PC-9 (cell line): ENCODE results near the gene UNC5C. TPM values are rescaled to one million over a fixed set of nuclear protein-coding genes. Genes with fewer than 3 reads are reported as not detected.

Experiments used
- BruUV-seq: library from RNA; stranded (reverse); fragments of 400-500 nt; replicated peaks from 2 replicates; lab custom pipeline; 2021; lab: Mats Ljungman, UMichigan
- CTCF ChIA-PET: fragments of 300-600 bp; sonication (Branson Sonifier 250); formaldehyde crosslinking; loops from one replicate; lab custom pipeline; 2022; ENCODE audit warnings: antibody characterized with exemption; lab: Charles Lee
- POLR2A ChIA-PET: fragments of 300-600 bp; sonication (Branson Sonifier 250); formaldehyde crosslinking; loops from one replicate; lab custom pipeline; 2022; ENCODE audit warnings: antibody characterized with exemption; ENCODE audit not compliant: unreplicated experiment; lab: Charles Lee
- DNase-seq, 2 experiments: peaks; one replicate each; pipeline versions ENCODE4 v3.0.0 to v3.0.0-alpha.2; 2015 to 2022; ENCODE audit warnings: mixed read lengths in 1 of 2
- H2AFZ ChIP-seq: fragments of 200-600 bp; sonication (generic); 2 replicates; pipeline ENCODE4 v1.8.1; 2017; ENCODE audit warnings: antibody characterized with exemption
- H3F3A ChIP-seq: fragments of 200-600 bp; sonication (generic); 2 replicates; pipeline ENCODE4 v1.8.1; 2017; ENCODE audit warnings: antibody characterized with exemption, mild to moderate bottlenecking, low read depth; ENCODE audit not compliant: insufficient read depth
- H3K27ac ChIP-seq: fragments of 200-600 bp; sonication (generic); 2 replicates; pipeline ENCODE4 v1.6.1; 2016; ENCODE audit warnings: mixed run types
- H3K27me3 ChIP-seq: fragments of 200-600 bp; sonication (generic); 2 replicates; pipeline ENCODE4 v1.6.1; 2016; ENCODE audit warnings: low read depth, mixed run types; ENCODE audit not compliant: insufficient read depth
- H3K36me3 ChIP-seq: fragments of 200-600 bp; sonication (generic); 2 replicates; pipeline ENCODE4 v1.6.1; 2016; ENCODE audit warnings: low read depth, mixed run types
- H3K4me1 ChIP-seq: fragments of 200-600 bp; sonication (generic); replicated peaks from 2 replicates; pipeline ENCODE4 v1.6.1; 2016; ENCODE audit warnings: mixed run types; ENCODE audit not compliant: insufficient read depth
- H3K4me2 ChIP-seq: fragments of 200-600 bp; sonication (generic); 2 replicates; pipeline ENCODE4 v1.6.1; 2017; ENCODE audit warnings: mixed run types
- H3K4me3 ChIP-seq: fragments of 200-600 bp; sonication (generic); 2 replicates; pipeline ENCODE4 v1.6.1; 2016; ENCODE audit warnings: mixed run types
- H3K79me2 ChIP-seq: fragments of 200-600 bp; sonication (generic); 2 replicates; pipeline ENCODE4 v1.6.1; 2017; ENCODE audit warnings: low read depth, mixed run types
- H3K9me2 ChIP-seq: fragments of 200-600 bp; sonication (generic); 2 replicates; pipeline ENCODE4 v1.8.1; 2017; ENCODE audit warnings: mild to moderate bottlenecking; ENCODE audit not compliant: insufficient read depth
- H3K9me3 ChIP-seq: fragments of 200-600 bp; sonication (generic); 2 replicates; pipeline ENCODE4 v1.8.1; 2016; ENCODE audit warnings: low read depth; ENCODE audit not compliant: insufficient read depth
- H4K20me1 ChIP-seq: fragments of 200-600 bp; sonication (generic); 2 replicates; pipeline ENCODE4 v1.8.1; 2017; ENCODE audit not compliant: insufficient read depth
- EZH2 ChIP-seq: fragments of 200-600 bp; sonication (generic); IDR thresholded peaks from 2 replicates; pipeline ENCODE4 v1.8.0; 2017; ENCODE audit warnings: antibody characterized with exemption, low read depth
- intact Hi-C: fragments of 100-400 bp; cut with micrococcal nuclease; formaldehyde crosslinking; loops from one replicate; pipeline ENCODE4 v1.10.0; 2022; ENCODE audit not compliant: unreplicated experiment
- total RNA-seq: library from RNA; stranded (reverse); gene quantifications from 2 replicates; pipeline ENCODE4 v1.2.3, GENCODE V29; 2021
- TF ChIP-seq, protein P1 (sequence below): fragments of 200-600 bp; sonication (generic); conservative IDR thresholded peaks from 2 replicates; pipeline ENCODE4 v1.6.1; 2017; ENCODE audit warnings: mixed run types, antibody characterized with exemption, mild to moderate bottlenecking, moderate library complexity

The UNC5C gene
- total RNA-seq, 1 experiment from 2014 or later: not detected

DNA sequence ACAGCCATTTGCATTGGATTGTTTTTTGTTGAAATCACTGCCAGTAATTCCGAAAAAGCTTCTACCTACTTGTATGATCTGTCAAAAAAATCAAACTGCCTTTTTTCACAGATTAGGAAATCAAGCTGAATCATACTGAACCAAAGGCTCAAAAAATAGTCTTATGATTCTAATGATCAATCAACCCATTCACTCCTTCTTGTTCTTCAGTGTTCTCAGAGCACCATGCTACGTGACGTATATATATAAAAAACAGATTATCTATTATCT lies 187.1 kb downstream of the UNC5C start:
- Histone ChIP-seq H3K27me3 (no peaks in the 10 kb centered on the region), H3K4me2 (no peak overlapping the region), H3K79me2 (no peaks in the 10 kb centered on the region), H3K4me3 (no peak overlapping the region), H3K9me2 (no peaks in the 10 kb centered on the region), H3K4me1 (no peaks in the 10 kb centered on the region), H3K36me3 (no peaks in the 10 kb centered on the region), H3K27ac (no peak overlapping the region), H3K9me3 (no peaks in the 10 kb centered on the region), H4K20me1 (no peaks in the 10 kb centered on the region), H3F3A (no peaks in the 10 kb centered on the region), H2AFZ (no peak overlapping the region)
- BruUV-seq: no TSS peak
- TF ChIP-seq, protein P1, sequence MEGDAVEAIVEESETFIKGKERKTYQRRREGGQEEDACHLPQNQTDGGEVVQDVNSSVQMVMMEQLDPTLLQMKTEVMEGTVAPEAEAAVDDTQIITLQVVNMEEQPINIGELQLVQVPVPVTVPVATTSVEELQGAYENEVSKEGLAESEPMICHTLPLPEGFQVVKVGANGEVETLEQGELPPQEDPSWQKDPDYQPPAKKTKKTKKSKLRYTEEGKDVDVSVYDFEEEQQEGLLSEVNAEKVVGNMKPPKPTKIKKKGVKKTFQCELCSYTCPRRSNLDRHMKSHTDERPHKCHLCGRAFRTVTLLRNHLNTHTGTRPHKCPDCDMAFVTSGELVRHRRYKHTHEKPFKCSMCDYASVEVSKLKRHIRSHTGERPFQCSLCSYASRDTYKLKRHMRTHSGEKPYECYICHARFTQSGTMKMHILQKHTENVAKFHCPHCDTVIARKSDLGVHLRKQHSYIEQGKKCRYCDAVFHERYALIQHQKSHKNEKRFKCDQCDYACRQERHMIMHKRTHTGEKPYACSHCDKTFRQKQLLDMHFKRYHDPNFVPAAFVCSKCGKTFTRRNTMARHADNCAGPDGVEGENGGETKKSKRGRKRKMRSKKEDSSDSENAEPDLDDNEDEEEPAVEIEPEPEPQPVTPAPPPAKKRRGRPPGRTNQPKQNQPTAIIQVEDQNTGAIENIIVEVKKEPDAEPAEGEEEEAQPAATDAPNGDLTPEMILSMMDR: no peak
- no peak for TF ChIP-seq EZH2
- POLR2A ChIA-PET: no interaction called here
- intact Hi-C loops: no loop called here
- no peak for DNase-seq
- CTCF ChIA-PET: no interaction called here

DNA sequence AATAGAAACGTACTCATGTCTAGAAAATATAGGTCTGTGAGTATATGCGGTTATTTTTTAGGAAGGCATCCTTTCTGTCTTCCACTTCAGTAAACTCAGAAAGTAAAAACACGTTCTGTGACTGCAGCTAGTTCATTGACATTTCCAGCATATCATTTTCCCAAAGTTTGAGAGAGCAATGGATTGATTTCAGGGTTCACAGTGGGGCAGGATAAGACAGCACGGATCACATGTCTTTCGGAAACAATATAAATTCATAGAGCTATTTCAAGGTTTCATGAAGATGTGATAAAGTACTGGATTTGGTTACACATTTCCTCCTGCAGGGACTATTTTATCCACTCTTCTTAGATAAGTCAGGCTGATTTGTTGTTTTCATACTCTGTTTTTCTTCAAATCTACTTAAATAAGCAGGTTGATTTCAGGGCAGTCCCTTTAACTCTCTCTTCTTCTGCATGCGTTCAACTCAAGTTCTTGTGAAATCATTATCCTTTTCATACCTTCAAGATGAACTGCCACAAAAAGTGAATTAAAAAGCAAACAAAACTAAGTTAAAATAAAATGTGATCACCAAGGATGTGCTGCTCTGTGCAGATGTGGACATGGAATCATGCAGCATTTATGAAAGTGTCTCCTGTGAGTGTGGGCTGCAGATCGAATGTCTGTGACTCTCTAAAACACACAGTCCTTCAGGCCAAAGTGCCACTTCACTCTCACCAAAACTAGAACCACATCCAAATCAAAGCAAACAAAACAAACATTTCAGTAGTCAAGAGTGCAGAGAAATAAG lies 187.7 kb downstream of the UNC5C start:
- Histone ChIP-seq H3K27me3 (no peaks in the 10 kb centered on the region), H3K4me3 (no peak overlapping the region), H2AFZ (no peak overlapping the region), H3K9me2 (no peaks in the 10 kb centered on the region), H3K9me3 (no peaks in the 10 kb centered on the region), H3K36me3 (no peaks in the 10 kb centered on the region), H3K4me2 (no peak overlapping the region), H4K20me1 (no peaks in the 10 kb centered on the region), H3K4me1 (no peaks in the 10 kb centered on the region), H3K79me2 (no peaks in the 10 kb centered on the region), H3F3A (no peaks in the 10 kb centered on the region), H3K27ac (no peak overlapping the region)
- BruUV-seq: no TSS peak
- intact Hi-C loops: no loop called here
- DNase-seq: no peak
- ChIA-PET CTCF (no interaction called here), POLR2A (no interaction called here)
- TF ChIP-seq EZH2: no peak
- TF ChIP-seq, protein P1: no peak

DNA sequence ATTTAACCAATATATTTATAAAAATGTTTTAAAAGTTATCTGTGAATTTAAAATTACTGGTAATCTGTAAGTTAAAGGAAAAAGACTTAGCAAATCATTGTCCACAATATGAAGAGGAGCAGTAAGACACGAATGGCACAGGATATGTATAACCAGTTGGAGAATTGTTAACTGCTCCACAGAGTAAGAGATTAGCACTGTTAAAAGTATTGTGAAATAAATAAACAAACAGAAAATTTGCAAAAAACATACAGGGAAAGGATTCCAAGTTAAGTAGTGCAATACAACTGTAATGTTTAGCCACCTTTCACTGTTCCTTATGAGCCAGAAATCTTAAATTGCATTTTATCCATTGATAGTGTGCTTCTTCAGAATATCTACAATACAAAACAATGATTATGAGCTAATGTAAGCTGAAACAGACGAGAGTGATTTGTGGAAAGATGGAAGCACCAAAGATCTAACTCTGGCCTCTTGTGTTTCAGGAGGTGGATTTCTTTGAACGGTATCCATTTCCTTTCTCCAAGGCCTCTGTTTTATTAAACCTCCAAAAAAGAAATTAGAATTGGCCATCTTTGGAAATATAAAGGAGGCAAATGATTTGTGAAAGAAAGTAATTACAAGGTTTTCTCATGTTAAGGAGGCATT lies 188.4 kb downstream of the UNC5C start:
- Histone ChIP-seq H3K9me2 (no peaks in the 10 kb centered on the region), H3K4me2 (no peak overlapping the region), H3K9me3 (no peaks in the 10 kb centered on the region), H2AFZ (no peak overlapping the region), H3F3A (no peaks in the 10 kb centered on the region), H3K27ac (no peak overlapping the region), H3K36me3 (no peaks in the 10 kb centered on the region), H4K20me1 (no peaks in the 10 kb centered on the region), H3K27me3 (no peaks in the 10 kb centered on the region), H3K79me2 (no peaks in the 10 kb centered on the region), H3K4me3 (no peak overlapping the region), H3K4me1 (no peaks in the 10 kb centered on the region)
- no peak for DNase-seq
- ChIA-PET POLR2A (no interaction called here), CTCF (no interaction called here)
- no TSS peak for BruUV-seq
- TF ChIP-seq, protein P1: no peak
- TF ChIP-seq EZH2: no peak
- intact Hi-C loops: no loop called here
